PC-9 (cell line): Measurements from ENCODE around the gene CTBP2. TPM values are rescaled to one million over a fixed set of nuclear protein-coding genes. Genes with fewer than 3 reads are reported as not detected.

Experiments
- BruUV-seq: library from RNA; stranded (reverse); fragments of 400-500 nt; replicated peaks from 2 replicates; lab custom pipeline; 2021; lab: Mats Ljungman, UMichigan
- CTCF ChIA-PET: fragments of 300-600 bp; sonication (Branson Sonifier 250); formaldehyde crosslinking; loops from one replicate; lab custom pipeline; 2022; ENCODE audit warnings: antibody characterized with exemption; lab: Charles Lee
- POLR2A ChIA-PET: fragments of 300-600 bp; sonication (Branson Sonifier 250); formaldehyde crosslinking; loops from one replicate; lab custom pipeline; 2022; ENCODE audit warnings: antibody characterized with exemption; ENCODE audit not compliant: unreplicated experiment; lab: Charles Lee
- DNase-seq, 2 experiments: peaks; one replicate each; pipeline versions ENCODE4 v3.0.0 to v3.0.0-alpha.2; 2015 to 2022; ENCODE audit warnings: mixed read lengths in 1 of 2
- H2AFZ ChIP-seq: fragments of 200-600 bp; sonication (generic); 2 replicates; pipeline ENCODE4 v1.8.1; 2017; ENCODE audit warnings: antibody characterized with exemption
- H3F3A ChIP-seq: fragments of 200-600 bp; sonication (generic); 2 replicates; pipeline ENCODE4 v1.8.1; 2017; ENCODE audit warnings: antibody characterized with exemption, mild to moderate bottlenecking, low read depth; ENCODE audit not compliant: insufficient read depth
- H3K27ac ChIP-seq: fragments of 200-600 bp; sonication (generic); 2 replicates; pipeline ENCODE4 v1.6.1; 2016; ENCODE audit warnings: mixed run types
- H3K27me3 ChIP-seq: fragments of 200-600 bp; sonication (generic); 2 replicates; pipeline ENCODE4 v1.6.1; 2016; ENCODE audit warnings: low read depth, mixed run types; ENCODE audit not compliant: insufficient read depth
- H3K36me3 ChIP-seq: fragments of 200-600 bp; sonication (generic); 2 replicates; pipeline ENCODE4 v1.6.1; 2016; ENCODE audit warnings: low read depth, mixed run types
- H3K4me1 ChIP-seq: fragments of 200-600 bp; sonication (generic); replicated peaks from 2 replicates; pipeline ENCODE4 v1.6.1; 2016; ENCODE audit warnings: mixed run types; ENCODE audit not compliant: insufficient read depth
- H3K4me2 ChIP-seq: fragments of 200-600 bp; sonication (generic); 2 replicates; pipeline ENCODE4 v1.6.1; 2017; ENCODE audit warnings: mixed run types
- H3K4me3 ChIP-seq: fragments of 200-600 bp; sonication (generic); 2 replicates; pipeline ENCODE4 v1.6.1; 2016; ENCODE audit warnings: mixed run types
- H3K79me2 ChIP-seq: fragments of 200-600 bp; sonication (generic); 2 replicates; pipeline ENCODE4 v1.6.1; 2017; ENCODE audit warnings: low read depth, mixed run types
- H3K9me2 ChIP-seq: fragments of 200-600 bp; sonication (generic); 2 replicates; pipeline ENCODE4 v1.8.1; 2017; ENCODE audit warnings: mild to moderate bottlenecking; ENCODE audit not compliant: insufficient read depth
- H3K9me3 ChIP-seq: fragments of 200-600 bp; sonication (generic); 2 replicates; pipeline ENCODE4 v1.8.1; 2016; ENCODE audit warnings: low read depth; ENCODE audit not compliant: insufficient read depth
- H4K20me1 ChIP-seq: fragments of 200-600 bp; sonication (generic); 2 replicates; pipeline ENCODE4 v1.8.1; 2017; ENCODE audit not compliant: insufficient read depth
- EZH2 ChIP-seq: fragments of 200-600 bp; sonication (generic); IDR thresholded peaks from 2 replicates; pipeline ENCODE4 v1.8.0; 2017; ENCODE audit warnings: antibody characterized with exemption, low read depth
- intact Hi-C: fragments of 100-400 bp; cut with micrococcal nuclease; formaldehyde crosslinking; loops from one replicate; pipeline ENCODE4 v1.10.0; 2022; ENCODE audit not compliant: unreplicated experiment
- total RNA-seq: library from RNA; stranded (reverse); gene quantifications from 2 replicates; pipeline ENCODE4 v1.2.3, GENCODE V29; 2021
- TF ChIP-seq, protein P1 (sequence below): fragments of 200-600 bp; sonication (generic); conservative IDR thresholded peaks from 2 replicates; pipeline ENCODE4 v1.6.1; 2017; ENCODE audit warnings: mixed run types, antibody characterized with exemption, mild to moderate bottlenecking, moderate library complexity

CTBP2 gene
- total RNA-seq, 1 experiment from 2014 or later = 60.5 TPM

DNA sequence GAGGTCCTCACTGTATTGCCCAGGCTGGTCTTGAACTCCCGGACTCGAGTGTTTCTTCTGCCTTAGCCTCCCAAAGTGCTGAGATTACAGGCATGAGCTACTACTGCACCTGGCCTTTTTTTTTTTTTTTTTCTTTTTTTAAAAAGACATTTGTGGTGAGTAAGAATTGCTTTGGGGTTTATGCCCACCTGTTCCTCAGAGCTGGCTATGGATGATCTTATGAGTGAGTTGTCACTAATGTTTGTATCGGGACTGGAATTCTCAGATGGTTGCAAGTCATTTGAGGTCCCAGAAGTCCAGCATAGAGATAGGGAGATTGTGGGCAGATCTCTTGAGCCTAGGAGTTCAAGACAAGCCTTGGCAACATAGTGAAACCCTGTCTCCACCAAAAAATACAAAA is 183.2 kb downstream of the CTBP2 start:
- H3K79me2 ChIP-seq = no peaks in the 10 kb centered on the region
- POLR2A ChIA-PET = no interaction called here

DNA sequence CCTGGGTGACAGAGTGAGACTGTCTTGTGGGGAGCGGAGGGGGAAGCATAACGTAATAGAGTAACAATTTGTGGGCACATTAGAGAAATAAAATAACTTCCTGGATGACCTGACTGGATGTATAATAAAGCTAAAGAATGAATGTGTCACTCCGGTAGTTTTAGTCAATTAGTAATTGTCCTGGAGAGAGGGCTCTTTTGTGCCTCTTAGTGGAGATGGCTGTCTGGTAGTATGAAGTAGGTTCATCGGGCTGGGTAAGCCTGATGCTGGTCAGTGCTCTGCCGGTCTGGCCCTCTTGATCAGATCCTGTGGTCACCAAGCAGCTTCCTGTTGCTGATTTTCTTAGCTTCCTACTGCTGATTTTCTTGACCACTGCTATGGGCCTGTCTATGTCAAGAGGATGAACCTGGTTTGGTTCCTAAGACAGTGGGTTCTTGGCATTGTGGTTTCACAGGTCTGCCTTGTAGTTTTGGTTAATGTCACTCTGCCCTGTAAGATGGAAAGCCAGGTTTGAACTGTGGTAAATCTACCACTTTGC is 184.3 kb downstream of the CTBP2 start:
- Histone ChIP-seq H3K79me2 (no peaks in the 10 kb centered on the region), H3K4me3 (no peak overlapping the region), H3K36me3 (no peaks in the 10 kb centered on the region), H4K20me1 (peaks cover 10% of the 10 kb centered on the region; the same call in 1 of the 2 replicates), H3K9me3 (no peaks in the 10 kb centered on the region), H2AFZ (no peak overlapping the region), H3K4me1 (no peaks in the 10 kb centered on the region), H3K4me2 (no peak overlapping the region), H3K9me2 (no peaks in the 10 kb centered on the region), H3F3A (no peaks in the 10 kb centered on the region; the same call in 1 of the 2 replicates), H3K27ac (no peak overlapping the region), H3K27me3 (no peaks in the 10 kb centered on the region)
- ChIA-PET CTCF (no interaction called here), POLR2A (no interaction called here)
- intact Hi-C loops = no loop called here
- no peak for DNase-seq
- TF ChIP-seq, protein P1, sequence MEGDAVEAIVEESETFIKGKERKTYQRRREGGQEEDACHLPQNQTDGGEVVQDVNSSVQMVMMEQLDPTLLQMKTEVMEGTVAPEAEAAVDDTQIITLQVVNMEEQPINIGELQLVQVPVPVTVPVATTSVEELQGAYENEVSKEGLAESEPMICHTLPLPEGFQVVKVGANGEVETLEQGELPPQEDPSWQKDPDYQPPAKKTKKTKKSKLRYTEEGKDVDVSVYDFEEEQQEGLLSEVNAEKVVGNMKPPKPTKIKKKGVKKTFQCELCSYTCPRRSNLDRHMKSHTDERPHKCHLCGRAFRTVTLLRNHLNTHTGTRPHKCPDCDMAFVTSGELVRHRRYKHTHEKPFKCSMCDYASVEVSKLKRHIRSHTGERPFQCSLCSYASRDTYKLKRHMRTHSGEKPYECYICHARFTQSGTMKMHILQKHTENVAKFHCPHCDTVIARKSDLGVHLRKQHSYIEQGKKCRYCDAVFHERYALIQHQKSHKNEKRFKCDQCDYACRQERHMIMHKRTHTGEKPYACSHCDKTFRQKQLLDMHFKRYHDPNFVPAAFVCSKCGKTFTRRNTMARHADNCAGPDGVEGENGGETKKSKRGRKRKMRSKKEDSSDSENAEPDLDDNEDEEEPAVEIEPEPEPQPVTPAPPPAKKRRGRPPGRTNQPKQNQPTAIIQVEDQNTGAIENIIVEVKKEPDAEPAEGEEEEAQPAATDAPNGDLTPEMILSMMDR = no peak
- no peak for TF ChIP-seq EZH2
- no TSS peak for BruUV-seq

More for the DNA sequence above, 183.2 kb downstream of the CTBP2 start:
- peaks cover 12% of the 10 kb centered on the region; the same call in 1 of the 2 replicates for H4K20me1 ChIP-seq
- CTCF ChIA-PET = no interaction called here
- no TSS peak for BruUV-seq
- no peaks in the 10 kb centered on the region; the same call in 1 of the 2 replicates for H3F3A ChIP-seq
- intact Hi-C loops = no loop called here
- no peaks in the 10 kb centered on the region for H3K9me3 ChIP-seq
- no peaks in the 10 kb centered on the region for H3K36me3 ChIP-seq
- H3K4me2 ChIP-seq = no peak overlapping the region
- no peak overlapping the region for H3K4me3 ChIP-seq
- H3K27ac ChIP-seq = no peak overlapping the region
- no peaks in the 10 kb centered on the region for H3K4me1 ChIP-seq
- H3K27me3 ChIP-seq = no peaks in the 10 kb centered on the region
- TF ChIP-seq EZH2 = no peak
- TF ChIP-seq, protein P1 = no peak
- no peak overlapping the region for H2AFZ ChIP-seq
- DNase-seq = no peak
- no peaks in the 10 kb centered on the region for H3K9me2 ChIP-seq

DNA sequence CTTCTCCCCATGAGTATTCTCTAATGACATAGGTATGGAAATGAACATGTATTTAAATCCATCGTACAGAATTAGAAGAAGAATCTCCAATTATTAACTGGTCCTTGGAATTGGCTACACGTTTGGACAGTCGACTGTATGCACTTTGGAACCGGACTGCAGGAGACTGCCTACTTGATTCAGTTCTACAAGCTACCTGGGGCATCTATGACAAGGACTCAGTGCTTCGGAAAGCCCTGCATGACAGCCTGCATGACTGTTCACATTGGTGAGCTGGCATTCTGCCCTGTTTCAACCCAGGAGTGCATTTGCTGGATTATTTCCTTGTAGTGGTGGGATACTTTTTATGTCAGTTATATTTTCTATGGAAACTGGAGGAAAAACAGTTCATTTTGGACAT is 186.2 kb downstream of the CTBP2 start:
- H3K27ac ChIP-seq = no peak overlapping the region
- TF ChIP-seq EZH2 = no peak
- TF ChIP-seq, protein P1 = no peak
- CTCF ChIA-PET = no interaction called here
- intact Hi-C loops = no loop called here
- H3K4me3 ChIP-seq = no peak overlapping the region
- H3K27me3 ChIP-seq = no peaks in the 10 kb centered on the region
- H3K4me1 ChIP-seq = no peaks in the 10 kb centered on the region
- H2AFZ ChIP-seq = no peak overlapping the region
- H4K20me1 ChIP-seq = no peaks in the 10 kb centered on the region
- no peak overlapping the region for H3K4me2 ChIP-seq
- H3K9me3 ChIP-seq = no peaks in the 10 kb centered on the region
- BruUV-seq = no TSS peak
- POLR2A ChIA-PET = no interaction called here
- H3F3A ChIP-seq = no peaks in the 10 kb centered on the region; the same call in 1 of the 2 replicates
- H3K79me2 ChIP-seq = no peaks in the 10 kb centered on the region
- no peak for DNase-seq
- H3K36me3 ChIP-seq = no peaks in the 10 kb centered on the region
- no peaks in the 10 kb centered on the region for H3K9me2 ChIP-seq
